MM.1S (cell line): ENCODE data around the gene TSPEAR.

Experiments used
- DNase-seq: peaks from one replicate; pipeline ENCODE4 v3.0.0-alpha.2; 2015
- H2AFZ ChIP-seq: fragments of 300-600 bp; sonication (generic); 2 replicates; pipeline ENCODE4 v1.6.0; 2016; ENCODE audit warnings: antibody characterized with exemption, low read length
- H3F3A ChIP-seq: fragments of 300-600 bp; sonication (generic); 2 replicates; pipeline ENCODE4 v1.6.1; 2016; ENCODE audit warnings: mild to moderate bottlenecking, antibody characterized with exemption, low read length, moderate library complexity, mixed read lengths; ENCODE audit not compliant: insufficient read depth
- H3K27ac ChIP-seq: fragments of 300-600 bp; sonication (generic); 2 replicates; pipeline ENCODE4 v1.5.1; 2016; ENCODE audit warnings: mild to moderate bottlenecking, low read length
- H3K27me3 ChIP-seq: fragments of 300-600 bp; sonication (generic); replicated peaks from 2 replicates; pipeline ENCODE4 v1.6.0; 2016; ENCODE audit warnings: low read length; ENCODE audit not compliant: insufficient read depth
- H3K36me3 ChIP-seq: fragments of 300-600 bp; sonication (generic); replicated peaks from 2 replicates; pipeline ENCODE4 v1.6.1; 2016; ENCODE audit warnings: mild to moderate bottlenecking, low read length, mixed read lengths; ENCODE audit not compliant: insufficient read depth
- H3K4me1 ChIP-seq: fragments of 300-600 bp; sonication (generic); 2 replicates; pipeline ENCODE4 v1.6.1; 2016; ENCODE audit warnings: low read length, mixed read lengths
- H3K4me2 ChIP-seq: fragments of 300-600 bp; sonication (generic); 2 replicates; pipeline ENCODE4 v1.6.0; 2016; ENCODE audit warnings: low read depth, low read length
- H3K4me3 ChIP-seq: fragments of 300-600 bp; sonication (generic); 2 replicates; pipeline ENCODE4 v1.5.1; 2016; ENCODE audit warnings: low read length, mixed read lengths
- H3K79me2 ChIP-seq: fragments of 300-600 bp; sonication (generic); 2 replicates; pipeline ENCODE4 v1.6.1; 2016; ENCODE audit warnings: mixed run types, low read length, mixed read lengths
- H3K9ac ChIP-seq: fragments of 300-600 bp; sonication (generic); 2 replicates; pipeline ENCODE4 v1.6.1; 2016; ENCODE audit warnings: low read length, mixed read lengths
- H3K9me2 ChIP-seq: fragments of 300-600 bp; sonication (generic); replicated peaks from 2 replicates; pipeline ENCODE4 v1.6.1; 2016; ENCODE audit warnings: mild to moderate bottlenecking, low read length, mixed read lengths; ENCODE audit not compliant: insufficient read depth
- H3K9me3 ChIP-seq: fragments of 300-600 bp; sonication (generic); replicated peaks from 2 replicates; pipeline ENCODE4 v1.6.1; 2016; ENCODE audit warnings: mild to moderate bottlenecking, low read length, mixed read lengths; ENCODE audit not compliant: insufficient read depth
- H4K20me1 ChIP-seq: fragments of 300-600 bp; sonication (generic); 2 replicates; pipeline ENCODE4 v1.6.1; 2016; ENCODE audit warnings: mild to moderate bottlenecking, low read length, moderate library complexity, mixed read lengths; ENCODE audit not compliant: insufficient read depth
- CTCF ChIP-seq: fragments of 300-600 bp; sonication (generic); IDR thresholded peaks from 2 replicates; pipeline ENCODE4 v1.5.1; 2016; ENCODE audit warnings: antibody characterized with exemption, low read length, mixed read lengths
- EZH2 ChIP-seq: fragments of 300-600 bp; sonication (generic); optimal IDR thresholded peaks from 2 replicates; pipeline ENCODE3; 2017; ENCODE audit warnings: low read depth, mild to moderate bottlenecking, antibody characterized with exemption, low read length, mixed read lengths
- EZH2phosphoT487 ChIP-seq: fragments of 300-600 bp; sonication (generic); IDR thresholded peaks from 2 replicates; pipeline ENCODE4 v1.6.1; 2018; ENCODE audit warnings: antibody characterized with exemption, low read length

TSPEAR gene

DNA sequence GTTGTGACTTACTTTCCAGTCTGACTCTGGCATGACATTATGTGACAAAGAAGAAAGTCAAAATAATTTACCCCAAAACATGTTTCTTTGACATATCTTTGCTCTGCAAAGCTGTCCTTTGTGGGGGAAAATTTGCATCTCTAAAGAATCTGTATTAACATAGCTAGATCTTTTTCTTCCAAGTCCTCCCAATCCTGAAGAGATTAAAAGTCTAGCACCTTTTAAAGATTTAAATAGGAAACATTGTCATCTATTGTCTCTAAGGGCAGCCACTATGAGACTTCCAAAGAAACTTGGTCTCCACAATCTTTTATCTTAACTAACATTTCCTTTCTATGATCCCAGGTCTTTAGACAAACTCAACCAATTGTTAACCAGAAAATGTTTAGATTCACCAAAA is 240.0 kb downstream of the TSPEAR start:
- no peak for DNase-seq
- H3K79me2 ChIP-seq, result no peaks in the 10 kb centered on the region
- H3K4me1 ChIP-seq, result no peaks in the 10 kb centered on the region
- no peak overlapping the region for H3K4me2 ChIP-seq
- no peaks in the 10 kb centered on the region for H3K9me2 ChIP-seq
- no peaks in the 10 kb centered on the region for H3F3A ChIP-seq
- H3K9ac ChIP-seq, result no peak overlapping the region
- TF ChIP-seq CTCF (no peak), EZH2 (no peak), EZH2phosphoT487 (no peak)
- H3K27me3 ChIP-seq, result peaks cover 39% of the 10 kb centered on the region
- H3K9me3 ChIP-seq, result no peaks in the 10 kb centered on the region
- no peaks in the 10 kb centered on the region for H4K20me1 ChIP-seq
- H2AFZ ChIP-seq, result no peak overlapping the region
- no peak overlapping the region for H3K27ac ChIP-seq
- H3K4me3 ChIP-seq, result no peak overlapping the region
- H3K36me3 ChIP-seq, result no peaks in the 10 kb centered on the region

GRCh38 chr21:44467859-44468195 is 243.5 kb downstream of the TSPEAR start:
- Histone ChIP-seq H3K4me1 (no peaks in the 10 kb centered on the region), H3F3A (no peaks in the 10 kb centered on the region), H3K4me3 (no peak overlapping the region), H3K4me2 (no peak overlapping the region), H4K20me1 (no peaks in the 10 kb centered on the region), H3K9ac (no peak overlapping the region), H3K27ac (no peak overlapping the region), H3K27me3 (peaks cover 68% of the 10 kb centered on the region), H3K79me2 (no peaks in the 10 kb centered on the region), H3K9me2 (no peaks in the 10 kb centered on the region), H3K9me3 (no peaks in the 10 kb centered on the region), H3K36me3 (no peaks in the 10 kb centered on the region), H2AFZ (no peak overlapping the region)
- no peak for DNase-seq
- TF ChIP-seq EZH2 (no peak), CTCF (no peak)

DNA sequence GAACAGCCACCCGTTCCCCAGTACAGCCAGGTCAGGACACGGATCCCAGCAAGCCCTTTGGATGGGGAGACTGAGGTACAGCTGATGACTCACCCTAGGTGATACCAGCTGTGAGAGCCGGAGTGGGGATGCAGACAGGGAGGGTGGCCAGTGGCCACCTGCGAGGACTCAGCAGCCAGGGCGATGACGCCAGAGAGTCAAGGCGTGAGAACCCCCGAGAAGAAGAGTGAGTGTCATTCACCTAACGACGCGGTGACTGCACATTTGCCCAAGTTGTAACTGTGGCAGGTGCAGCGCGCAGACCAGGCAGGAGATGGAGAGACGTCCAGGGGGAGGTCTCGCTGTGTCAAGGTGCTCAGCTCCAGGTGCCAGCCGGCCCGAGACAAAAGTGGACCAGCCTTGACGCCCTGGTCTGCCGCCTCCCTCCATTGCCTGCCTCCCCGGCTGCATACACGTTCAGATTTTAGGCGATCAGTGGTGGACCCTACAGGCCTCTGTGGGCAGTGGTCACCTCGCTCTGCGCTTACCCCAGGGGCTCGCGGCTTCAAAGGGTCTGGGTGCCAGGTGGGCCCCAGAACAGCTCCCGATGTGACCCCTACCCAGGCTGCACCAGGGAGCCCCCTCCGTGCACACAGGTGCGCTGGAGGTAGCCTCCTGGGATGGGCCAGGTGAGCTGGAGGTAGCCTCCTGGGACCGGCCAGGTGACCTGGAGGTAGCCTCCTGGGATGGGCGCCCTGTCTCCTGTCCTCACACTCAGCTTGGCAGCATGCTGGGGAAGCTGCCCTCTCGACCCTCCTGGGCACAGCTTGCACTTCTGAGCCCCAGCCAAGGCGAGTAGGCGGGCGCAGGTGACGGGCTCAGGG is 244.1 kb downstream of the TSPEAR start:
- Histone ChIP-seq H3K27me3 (peaks cover 74% of the 10 kb centered on the region), H3K27ac (no peak overlapping the region), H3K9me2 (no peaks in the 10 kb centered on the region), H3K9me3 (no peaks in the 10 kb centered on the region), H3K36me3 (no peaks in the 10 kb centered on the region), H3K4me3 (no peak overlapping the region), H3K4me1 (no peaks in the 10 kb centered on the region), H2AFZ (no peak overlapping the region), H3F3A (no peaks in the 10 kb centered on the region), H3K9ac (no peak overlapping the region), H4K20me1 (no peaks in the 10 kb centered on the region), H3K4me2 (no peak overlapping the region), H3K79me2 (no peaks in the 10 kb centered on the region)
- TF ChIP-seq CTCF, result no peak
- no peak for TF ChIP-seq EZH2phosphoT487
- TF ChIP-seq EZH2, result no peak
- DNase-seq, result no peak
